ENCODE results near the gene MYO18B.

DNA sequence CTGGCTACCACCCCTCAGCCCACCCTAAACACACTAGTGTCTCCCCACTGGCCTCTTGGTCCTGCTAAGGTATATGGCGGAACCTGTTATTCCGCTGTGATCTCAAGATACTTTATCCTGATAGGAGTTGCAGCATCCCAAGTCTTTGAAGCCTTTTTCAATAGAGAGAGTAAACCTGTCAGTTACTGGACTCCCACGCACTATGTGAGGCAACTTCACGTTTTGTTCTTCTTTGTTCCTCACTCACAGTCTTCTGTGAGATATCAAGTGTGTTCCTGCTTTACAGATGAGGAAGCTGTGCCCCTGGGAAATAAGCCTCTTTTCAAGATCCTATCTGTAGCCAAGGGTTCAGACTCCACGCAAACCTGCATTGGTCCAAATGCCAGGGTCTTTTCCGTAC is 127.8 kb downstream of the MYO18B start:
- TF ChIP-seq POLR2A (IDR thresholded peaks at IDR 0.05; ENCODE audit: low read depth, low read length): no peak
- TF ChIP-seq POLR2AphosphoS5 (IDR thresholded peaks at IDR 0.05; ENCODE audit: low read depth, low read length): no peak
